Esophagus muscularis mucosa (tissue), 3 donors: ENCODE results near the gene SRGAP3.

Source experiments
- EP300 ChIP-seq: sonication (generic); formaldehyde crosslinking; IDR thresholded peaks from one replicate; pipeline ENCODE4 v1.6.1; 2017; ENCODE audit warnings: antibody characterized with exemption
- TF ChIP-seq, protein P1 (sequence below), 3 experiments: fragments of 200-600 bp in 2 of 3; fragments of 450-650 bp in 1 of 3; sonication (generic) in 2 of 3; IDR thresholded peaks; one replicate each; pipeline ENCODE4 v1.5.1; 2017 to 2019; ENCODE audit warnings: antibody characterized with exemption in 3 of 3, mild to moderate bottlenecking in 2 of 3, moderate library complexity in 1 of 3

DNA sequence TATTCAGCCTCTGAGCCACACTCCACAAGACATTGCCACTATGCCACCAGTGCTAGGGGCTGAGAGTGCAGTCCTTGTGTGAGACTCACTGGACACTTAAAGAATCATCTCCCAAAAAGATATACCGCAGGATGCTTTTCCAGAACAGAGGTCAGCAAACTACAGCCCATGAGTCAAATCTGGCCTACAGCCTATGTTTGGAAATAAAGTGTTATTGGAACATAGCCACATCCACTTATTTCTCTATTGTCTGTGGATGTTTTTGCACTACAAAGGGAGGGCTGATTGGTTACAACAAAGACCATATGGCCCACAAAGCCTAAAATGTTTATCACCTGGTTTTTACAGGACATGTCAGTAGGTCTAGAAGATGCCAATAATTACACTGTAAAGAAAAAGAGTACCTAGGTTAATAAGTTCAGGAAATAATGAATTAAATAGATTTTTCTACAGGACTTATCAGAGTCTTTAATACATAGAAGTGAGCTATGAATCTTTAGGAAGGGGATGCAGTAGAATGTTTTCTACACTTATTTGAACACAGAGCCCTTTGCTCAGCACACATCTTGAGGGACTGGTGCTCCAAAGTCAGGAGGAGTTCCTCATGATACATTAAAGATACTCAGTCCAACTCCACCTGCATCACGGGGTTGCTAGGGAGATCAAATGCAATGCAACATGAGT, 26.3 kb downstream of the SRGAP3 start:
- TF ChIP-seq, protein P1, sequence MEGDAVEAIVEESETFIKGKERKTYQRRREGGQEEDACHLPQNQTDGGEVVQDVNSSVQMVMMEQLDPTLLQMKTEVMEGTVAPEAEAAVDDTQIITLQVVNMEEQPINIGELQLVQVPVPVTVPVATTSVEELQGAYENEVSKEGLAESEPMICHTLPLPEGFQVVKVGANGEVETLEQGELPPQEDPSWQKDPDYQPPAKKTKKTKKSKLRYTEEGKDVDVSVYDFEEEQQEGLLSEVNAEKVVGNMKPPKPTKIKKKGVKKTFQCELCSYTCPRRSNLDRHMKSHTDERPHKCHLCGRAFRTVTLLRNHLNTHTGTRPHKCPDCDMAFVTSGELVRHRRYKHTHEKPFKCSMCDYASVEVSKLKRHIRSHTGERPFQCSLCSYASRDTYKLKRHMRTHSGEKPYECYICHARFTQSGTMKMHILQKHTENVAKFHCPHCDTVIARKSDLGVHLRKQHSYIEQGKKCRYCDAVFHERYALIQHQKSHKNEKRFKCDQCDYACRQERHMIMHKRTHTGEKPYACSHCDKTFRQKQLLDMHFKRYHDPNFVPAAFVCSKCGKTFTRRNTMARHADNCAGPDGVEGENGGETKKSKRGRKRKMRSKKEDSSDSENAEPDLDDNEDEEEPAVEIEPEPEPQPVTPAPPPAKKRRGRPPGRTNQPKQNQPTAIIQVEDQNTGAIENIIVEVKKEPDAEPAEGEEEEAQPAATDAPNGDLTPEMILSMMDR (IDR thresholded peaks at IDR 0.05), result no peak
- TF ChIP-seq EP300, result no peak
